Nephron progenitor cell (in vitro differentiated cells): ENCODE measurements around the gene POLE4.

Experiments
- DNase-seq: peaks from one replicate; pipeline ENCODE4 v3.0.0; 2021
- H3K27ac Mint-ChIP-seq: 2 replicates; pipeline ENCODE4 v1.8.0; 2021; ENCODE audit warnings: mild to moderate bottlenecking, moderate library complexity, mixed read lengths
- H3K27me3 Mint-ChIP-seq: 2 replicates; pipeline ENCODE4 v1.8.0; 2021; ENCODE audit warnings: mild to moderate bottlenecking, low read depth, mixed read lengths; ENCODE audit not compliant: poor library complexity
- H3K36me3 Mint-ChIP-seq: 2 replicates; pipeline ENCODE4 v1.8.0; 2021; ENCODE audit warnings: low read depth, mixed read lengths
- H3K4me1 Mint-ChIP-seq: 2 replicates; pipeline ENCODE4 v1.8.0; 2021; ENCODE audit warnings: mixed read lengths
- H3K4me3 Mint-ChIP-seq: 2 replicates; pipeline ENCODE4 v1.8.0; 2021; ENCODE audit warnings: mild to moderate bottlenecking, moderate library complexity, mixed read lengths
- H3K9me3 Mint-ChIP-seq: 2 replicates; pipeline ENCODE4 v1.8.0; 2021; ENCODE audit warnings: mild to moderate bottlenecking, moderate library complexity, mixed read lengths
- TF ChIP-seq, protein P1 (sequence below): fragments of 200-600 bp; sonication (generic); IDR thresholded peaks from 2 replicates; pipeline ENCODE4 v1.5.0; 2021; ENCODE audit warnings: antibody characterized with exemption

Gene POLE4

DNA sequence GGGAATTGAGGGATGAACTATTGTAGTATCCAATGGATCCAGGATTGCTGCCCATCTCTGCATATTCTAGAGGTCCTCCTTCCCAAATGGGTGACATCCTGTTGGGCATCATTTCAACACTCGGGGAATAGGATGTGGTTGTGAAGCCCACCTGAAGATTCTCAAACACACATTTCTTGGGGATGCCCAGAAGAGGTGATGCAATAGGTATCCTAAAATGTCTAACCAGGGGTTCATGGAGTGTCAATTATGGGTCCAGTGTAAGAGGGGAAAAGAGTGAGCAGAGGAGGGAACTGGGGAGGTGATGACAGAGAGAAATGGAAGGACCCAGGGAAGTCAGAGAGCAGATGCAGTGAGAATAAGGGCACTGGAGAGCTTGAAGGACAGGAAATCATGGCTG is 52.1 kb downstream of the POLE4 start:
- no peaks in the 10 kb centered on the region for H3K27me3 Mint-ChIP-seq
- TF ChIP-seq, protein P1, sequence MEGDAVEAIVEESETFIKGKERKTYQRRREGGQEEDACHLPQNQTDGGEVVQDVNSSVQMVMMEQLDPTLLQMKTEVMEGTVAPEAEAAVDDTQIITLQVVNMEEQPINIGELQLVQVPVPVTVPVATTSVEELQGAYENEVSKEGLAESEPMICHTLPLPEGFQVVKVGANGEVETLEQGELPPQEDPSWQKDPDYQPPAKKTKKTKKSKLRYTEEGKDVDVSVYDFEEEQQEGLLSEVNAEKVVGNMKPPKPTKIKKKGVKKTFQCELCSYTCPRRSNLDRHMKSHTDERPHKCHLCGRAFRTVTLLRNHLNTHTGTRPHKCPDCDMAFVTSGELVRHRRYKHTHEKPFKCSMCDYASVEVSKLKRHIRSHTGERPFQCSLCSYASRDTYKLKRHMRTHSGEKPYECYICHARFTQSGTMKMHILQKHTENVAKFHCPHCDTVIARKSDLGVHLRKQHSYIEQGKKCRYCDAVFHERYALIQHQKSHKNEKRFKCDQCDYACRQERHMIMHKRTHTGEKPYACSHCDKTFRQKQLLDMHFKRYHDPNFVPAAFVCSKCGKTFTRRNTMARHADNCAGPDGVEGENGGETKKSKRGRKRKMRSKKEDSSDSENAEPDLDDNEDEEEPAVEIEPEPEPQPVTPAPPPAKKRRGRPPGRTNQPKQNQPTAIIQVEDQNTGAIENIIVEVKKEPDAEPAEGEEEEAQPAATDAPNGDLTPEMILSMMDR = no peak
- H3K27ac Mint-ChIP-seq = no peak overlapping the region
- DNase-seq = no peak
- no peaks in the 10 kb centered on the region for H3K36me3 Mint-ChIP-seq
- no peak overlapping the region for H3K4me3 Mint-ChIP-seq
- H3K9me3 Mint-ChIP-seq = peaks cover 14% of the 10 kb centered on the region
- H3K4me1 Mint-ChIP-seq = no peaks in the 10 kb centered on the region

DNA sequence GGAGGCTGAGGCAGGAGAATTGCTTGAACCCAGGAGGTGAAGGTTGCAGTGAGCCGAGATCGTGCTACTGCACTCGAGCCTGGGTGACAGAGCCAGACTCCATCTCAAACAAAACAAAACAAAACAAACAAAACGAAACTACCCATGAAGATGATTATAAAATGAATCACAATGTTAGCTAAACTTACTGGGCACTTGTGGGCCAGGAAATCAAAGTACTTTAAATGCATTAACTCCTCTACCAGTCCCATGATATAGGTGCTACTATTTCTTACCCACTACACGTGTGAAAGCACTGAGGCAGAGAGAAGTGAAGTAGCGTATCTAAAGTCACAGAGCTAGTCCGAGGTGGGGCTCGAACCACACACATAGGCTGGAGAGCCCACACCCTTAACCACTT is 53.6 kb downstream of the POLE4 start:
- TF ChIP-seq, protein P1 = no peak
- Mint-ChIP-seq H3K4me3 (no peak overlapping the region), H3K9me3 (peaks cover 11% of the 10 kb centered on the region)

DNA sequence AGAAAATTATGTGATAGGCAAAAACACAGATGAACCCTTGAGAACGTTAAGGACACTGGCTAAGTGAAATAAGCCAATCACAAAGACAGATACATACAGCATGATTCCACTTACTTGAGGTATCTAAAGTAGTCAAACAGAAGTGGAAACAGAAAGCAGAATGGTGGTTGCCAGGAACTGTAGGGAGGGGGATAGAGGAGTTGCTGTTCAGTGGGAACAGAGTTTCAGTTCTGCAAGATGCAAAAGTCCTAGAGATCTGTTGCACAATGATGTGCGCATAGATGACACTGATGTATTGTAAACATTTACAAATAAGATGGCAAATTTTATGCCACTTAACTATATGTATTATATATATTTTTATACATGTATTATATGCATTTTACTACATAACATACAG is 59.7 kb downstream of the POLE4 start:
- no peak for DNase-seq
- Mint-ChIP-seq H3K9me3 (peaks cover 11% of the 10 kb centered on the region), H3K27ac (no peak overlapping the region), H3K4me1 (peaks cover 19% of the 10 kb centered on the region), H3K4me3 (no peak overlapping the region), H3K27me3 (peaks cover 3% of the 10 kb centered on the region), H3K36me3 (no peaks in the 10 kb centered on the region)
- TF ChIP-seq, protein P1 = no peak

More for the DNA sequence above, 53.6 kb downstream of the POLE4 start:
- DNase-seq = no peak
- Mint-ChIP-seq H3K27me3 (no peaks in the 10 kb centered on the region), H3K4me1 (no peaks in the 10 kb centered on the region), H3K27ac (no peak overlapping the region), H3K36me3 (no peaks in the 10 kb centered on the region)
